Muscle of back (tissue), 11 donors: ENCODE data around the gene CHD5. TPM values are rescaled to one million over a fixed set of nuclear protein-coding genes. Genes with fewer than 3 reads are reported as not detected.
A peak's percentile ranks its signal among the peaks of the same experiment; 100 is the strongest.

Source experiments
- DNase-seq, 3 donors: peaks; one replicate each; pipeline versions ENCODE4 v3.0.0 to v3.0.0-alpha.2; 2013
- polyA plus RNA-seq, 10 donors: library from polyadenylated mRNA; unstranded; fragments of 120-200 nt; gene quantifications; one replicate each; pipeline ENCODE4 v1.2.1, GENCODE V29; 2013; ENCODE audit not compliant: insufficient read length in 10 of 10

CHD5 gene
- polyA plus RNA-seq, 10 donors, result 0.04 to 0.40 (median 0.21) TPM

DNA sequence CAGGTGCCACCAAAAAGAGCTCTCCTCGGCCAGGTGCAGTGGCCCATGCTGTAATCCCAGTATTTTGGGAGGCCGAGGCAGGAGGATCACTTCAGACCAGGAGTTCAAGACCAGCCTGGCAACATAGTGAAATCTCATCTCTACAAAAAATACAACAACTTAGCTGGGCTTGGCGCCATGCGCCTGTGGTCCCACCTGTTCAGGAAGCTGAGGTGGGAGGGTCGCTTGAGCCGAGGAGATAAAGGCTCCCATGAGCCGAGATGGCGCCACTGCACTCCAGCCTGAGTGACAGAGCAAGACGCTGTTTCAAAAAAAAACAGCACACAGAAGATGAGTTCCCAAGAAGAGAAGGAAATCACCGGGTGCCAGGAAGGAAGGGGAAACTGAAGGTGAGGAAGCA lies 67.0 kb downstream of the CHD5 start:
- no peak for DNase-seq

DNA sequence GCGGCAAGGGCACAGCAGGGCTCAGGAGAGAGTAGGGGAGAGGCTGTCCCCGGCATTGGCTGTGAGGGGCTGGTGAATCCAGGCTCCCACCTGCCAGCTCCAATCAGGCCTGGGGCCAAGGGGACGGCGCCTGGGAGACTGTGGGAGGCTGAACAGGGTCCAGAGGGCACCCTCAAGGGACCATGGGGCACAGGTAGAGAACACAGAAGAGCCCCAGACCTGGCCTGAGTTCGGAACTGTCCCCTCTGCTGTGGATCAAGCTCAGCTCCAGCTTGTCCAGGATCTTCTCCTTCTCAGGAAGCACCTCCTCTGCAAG lies 67.5 kb downstream of the CHD5 start:
- no peak for DNase-seq

DNA sequence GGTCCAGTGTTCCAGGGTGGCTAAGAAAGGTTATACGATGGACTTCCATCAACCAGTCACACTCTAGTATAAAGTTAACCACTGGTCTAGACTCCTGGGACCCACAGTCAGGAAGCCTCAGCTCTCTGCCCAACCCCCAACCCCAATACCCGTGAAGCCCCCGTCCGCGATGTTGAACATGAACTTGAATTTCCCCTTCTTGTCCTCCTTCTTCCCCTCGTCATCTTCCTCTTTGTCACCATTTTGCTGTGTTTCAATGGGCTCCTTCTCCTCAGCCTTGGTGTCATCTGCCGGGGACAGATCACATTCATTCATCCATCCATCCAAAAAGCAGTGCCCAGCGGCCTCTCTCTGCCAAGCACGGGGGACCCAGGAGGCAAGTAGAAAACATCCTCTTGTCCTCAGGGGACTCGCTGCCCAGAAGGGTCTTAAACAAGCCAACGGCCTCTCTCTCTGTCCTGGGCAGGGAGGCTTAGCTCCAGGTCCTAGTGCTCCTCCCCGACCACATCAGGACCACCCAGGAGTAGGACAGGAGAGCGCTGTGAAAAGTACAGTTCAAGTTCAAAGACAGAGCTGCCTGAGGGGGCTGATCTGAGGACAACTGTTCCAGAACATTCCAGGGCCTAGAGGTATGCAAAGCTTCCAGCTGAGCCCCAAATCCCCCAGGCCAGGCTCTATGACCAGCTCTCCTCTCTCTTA lies 68.0 kb downstream of the CHD5 start:
- DNase-seq, result no peak

DNA sequence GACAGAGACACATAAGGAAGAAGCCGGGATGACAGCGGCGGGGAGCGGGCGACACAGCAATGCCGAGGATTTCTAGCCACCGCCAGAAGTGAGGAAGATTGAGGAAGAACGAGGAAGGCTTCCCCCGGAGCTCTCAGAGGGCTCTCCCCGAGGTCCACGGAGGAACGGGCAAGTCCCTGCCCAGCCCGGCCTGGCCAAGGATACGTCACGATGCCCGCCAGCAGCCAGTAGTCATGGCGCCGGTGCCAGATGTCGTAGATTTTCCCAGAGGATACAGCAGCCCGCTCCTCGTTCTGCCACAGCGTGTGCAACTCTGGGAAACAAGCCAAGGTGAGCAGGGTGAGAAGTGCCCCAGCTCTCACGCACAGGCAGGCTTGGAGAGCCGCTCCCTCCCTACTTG lies 68.5 kb downstream of the CHD5 start:
- DNase-seq, result no peak

DNA sequence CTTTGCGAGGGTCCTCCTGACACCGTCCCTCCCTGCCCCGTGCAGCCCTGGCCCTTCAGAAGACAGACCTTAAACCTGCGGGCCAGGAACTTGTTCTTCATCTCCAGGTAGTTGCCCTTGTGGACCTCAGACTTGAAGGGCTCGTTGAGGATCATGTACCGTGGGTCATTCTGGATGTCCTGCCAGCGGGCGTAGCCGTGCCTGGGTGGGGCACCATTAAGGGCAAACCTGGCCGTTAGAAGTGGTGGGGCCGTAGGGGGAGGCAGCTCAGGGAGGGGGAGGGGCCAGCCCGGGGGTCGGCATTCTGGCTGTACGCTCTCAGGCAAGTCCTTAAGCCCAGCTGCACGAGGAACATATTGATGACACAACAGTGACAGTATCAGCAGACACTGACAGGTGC lies 69.8 kb downstream of the CHD5 start:
- DNase-seq, result no peak

DNA sequence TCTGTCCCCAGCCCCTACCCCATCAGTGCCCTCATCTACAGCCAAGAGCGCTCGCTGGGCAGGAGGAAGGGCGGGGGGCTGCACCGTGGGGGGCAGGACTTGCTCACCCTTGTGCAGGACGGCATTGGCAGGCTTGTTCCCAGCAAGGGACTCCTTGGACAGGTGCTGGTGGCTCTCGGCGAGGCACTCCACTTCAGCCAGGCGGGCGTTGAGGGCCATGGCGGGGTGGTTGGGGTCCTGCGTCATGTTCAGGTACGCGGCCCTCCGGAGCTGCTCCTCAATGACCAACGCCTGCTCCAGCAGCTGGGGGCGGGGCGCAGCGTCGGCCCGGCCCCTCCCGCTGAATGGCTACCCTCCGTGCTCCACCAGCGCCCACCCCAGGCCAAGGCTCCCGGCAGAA lies 70.4 kb downstream of the CHD5 start:
- no peak for DNase-seq

DNA sequence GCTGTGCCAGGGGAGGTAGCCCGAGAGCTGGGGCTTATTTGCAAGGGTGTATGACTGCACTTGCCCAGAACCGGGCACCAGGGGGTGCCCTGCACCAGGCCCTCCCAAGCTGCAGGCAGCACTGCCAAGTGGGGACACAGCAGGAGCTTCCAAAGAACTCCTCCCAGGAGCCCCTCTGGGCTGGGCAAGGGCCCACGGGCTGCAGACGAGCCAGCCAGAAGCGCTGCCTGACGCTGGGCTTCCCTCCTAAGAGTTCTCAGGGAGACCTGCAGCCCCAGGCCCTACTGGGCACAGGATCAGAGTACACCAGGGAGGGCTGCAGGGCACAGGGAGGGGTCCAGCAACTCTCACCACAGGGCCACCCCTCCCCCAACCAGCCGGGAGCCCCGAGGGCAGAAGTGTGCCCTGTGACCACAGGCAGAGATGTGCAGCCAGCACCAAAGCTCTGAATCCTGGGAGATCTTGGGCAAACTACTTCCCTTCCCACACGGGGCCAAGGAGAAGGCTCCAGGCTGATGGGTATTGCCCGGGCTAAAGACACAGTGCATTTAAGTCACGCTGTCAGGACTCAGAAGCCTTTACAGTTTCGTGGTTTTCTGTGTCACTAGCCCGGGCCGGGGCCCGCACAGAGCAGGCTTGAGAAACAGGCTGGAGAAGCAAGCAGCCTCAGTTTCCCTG lies 71.0 kb downstream of the CHD5 start:
- no peak for DNase-seq

DNA sequence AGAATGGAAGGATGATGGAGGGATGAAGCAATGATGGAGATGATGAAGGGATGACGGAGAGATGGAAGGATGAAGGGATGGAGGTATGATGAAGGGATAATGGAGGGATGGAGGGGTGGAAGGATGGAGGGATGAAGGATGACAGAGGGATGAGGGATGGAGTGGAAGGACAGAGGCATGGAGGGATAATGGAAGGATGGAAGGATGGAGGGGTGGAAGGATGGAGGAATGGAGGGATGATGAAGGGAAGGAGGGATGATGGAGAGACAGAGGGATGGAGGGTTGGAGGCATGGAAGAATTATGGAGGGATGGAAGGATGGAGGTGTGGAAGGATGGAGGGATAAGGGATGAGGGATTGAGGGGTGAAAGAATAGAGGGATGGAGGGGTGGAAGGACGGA lies 71.6 kb downstream of the CHD5 start:
- DNase-seq, result no peak

DNA sequence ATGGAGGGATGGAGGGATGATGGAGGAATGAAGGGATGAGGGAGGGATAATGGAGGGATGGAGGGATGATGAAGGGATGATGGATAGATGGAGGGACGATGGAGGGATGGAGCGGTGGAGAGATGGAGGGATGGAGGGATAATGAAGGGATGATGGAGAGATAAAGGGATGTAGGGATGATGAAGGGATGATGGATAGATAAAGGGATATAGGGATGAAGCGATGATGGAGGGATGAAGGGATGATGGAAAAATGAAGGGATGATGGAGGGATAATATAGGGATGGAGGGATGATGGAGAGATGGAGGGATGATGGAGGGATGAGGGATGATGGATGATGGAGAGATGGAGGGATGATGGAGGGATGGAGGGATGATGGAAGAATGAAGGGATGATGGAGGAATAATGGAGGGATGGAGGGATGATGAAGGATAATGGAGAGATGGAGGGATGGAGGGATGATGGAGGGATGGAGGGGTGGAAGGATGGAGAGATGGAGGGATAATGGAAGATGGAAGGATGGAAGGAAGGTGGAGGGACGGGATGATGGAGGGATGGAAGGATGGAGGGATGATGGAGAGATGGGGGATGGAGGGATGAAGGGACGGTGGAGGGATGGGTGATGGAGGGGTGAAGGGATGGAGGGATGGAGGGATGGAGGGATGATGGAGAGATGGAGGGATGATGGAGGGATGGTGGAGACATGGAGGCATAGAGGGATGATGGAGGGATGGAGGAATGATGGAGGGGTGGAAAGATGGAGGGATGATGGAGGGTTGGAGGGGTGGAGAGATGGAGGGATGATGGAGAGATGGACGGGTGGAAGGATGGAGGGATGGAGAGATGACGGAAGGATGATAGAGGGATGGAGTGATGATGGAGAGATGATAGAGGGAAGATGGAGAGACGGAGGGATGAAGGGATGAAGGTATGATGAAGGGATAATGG lies 72.4 kb downstream of the CHD5 start:
- no peak for DNase-seq

DNA sequence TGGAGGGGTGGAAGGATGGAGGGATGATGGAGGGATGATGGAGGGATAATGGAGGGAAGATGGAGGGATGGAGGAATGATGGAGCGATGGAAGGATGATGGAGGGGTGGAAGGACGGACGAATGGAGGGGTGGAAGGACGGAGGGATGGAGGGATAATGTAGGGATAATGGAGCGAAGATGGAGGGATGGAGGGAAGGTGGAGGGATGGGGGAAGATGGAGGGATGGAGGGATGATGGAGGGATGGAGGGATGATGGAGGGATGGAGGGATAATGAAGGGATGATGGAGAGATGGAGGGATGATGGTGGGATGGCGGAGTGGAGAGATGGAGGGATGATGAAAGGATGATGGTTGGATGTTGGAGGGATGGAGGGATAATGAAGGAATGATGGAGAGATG lies 73.1 kb downstream of the CHD5 start:
- no peak for DNase-seq

DNA sequence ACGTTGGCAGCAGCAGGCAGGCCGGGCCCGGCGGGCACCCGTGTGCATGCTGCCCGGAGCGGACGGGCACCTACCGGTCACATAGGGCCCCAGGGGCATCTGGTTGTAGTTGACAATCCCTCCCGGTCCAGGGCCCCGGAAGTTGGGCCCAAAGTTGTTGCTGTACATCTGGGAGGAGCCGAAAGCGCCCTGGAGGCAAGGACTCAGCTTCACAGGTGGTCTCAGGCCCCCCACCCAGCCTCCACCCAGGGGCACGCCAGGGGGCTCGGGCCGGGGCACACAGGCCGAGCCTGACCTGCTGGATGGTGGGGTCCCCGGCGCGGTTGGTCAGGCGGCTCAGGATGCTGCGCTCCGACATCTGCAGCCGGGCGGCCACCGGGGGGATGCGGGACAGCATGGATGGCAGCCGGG lies 73.8 kb downstream of the CHD5 start:
- no peak for DNase-seq

DNA sequence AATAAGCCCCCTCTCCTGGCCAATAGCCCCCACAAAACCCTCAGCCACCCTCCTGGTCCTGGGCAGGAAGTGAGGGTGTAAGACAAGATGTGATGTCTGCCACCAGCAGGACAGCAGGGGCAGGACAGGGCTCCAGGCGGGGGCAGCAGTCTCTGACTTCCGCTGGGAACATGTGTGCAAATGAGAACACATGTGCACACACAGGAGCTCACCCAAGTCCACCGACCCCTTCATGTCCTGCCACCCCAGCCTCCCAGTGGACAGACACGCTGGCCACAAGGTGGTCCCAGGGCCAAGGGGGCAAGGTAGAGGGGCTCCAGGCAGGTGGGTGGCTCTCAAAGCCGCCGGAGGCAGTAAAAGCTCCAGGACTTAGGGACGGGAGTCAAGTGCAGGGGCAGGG lies 74.4 kb downstream of the CHD5 start:
- DNase-seq, result no peak

DNA sequence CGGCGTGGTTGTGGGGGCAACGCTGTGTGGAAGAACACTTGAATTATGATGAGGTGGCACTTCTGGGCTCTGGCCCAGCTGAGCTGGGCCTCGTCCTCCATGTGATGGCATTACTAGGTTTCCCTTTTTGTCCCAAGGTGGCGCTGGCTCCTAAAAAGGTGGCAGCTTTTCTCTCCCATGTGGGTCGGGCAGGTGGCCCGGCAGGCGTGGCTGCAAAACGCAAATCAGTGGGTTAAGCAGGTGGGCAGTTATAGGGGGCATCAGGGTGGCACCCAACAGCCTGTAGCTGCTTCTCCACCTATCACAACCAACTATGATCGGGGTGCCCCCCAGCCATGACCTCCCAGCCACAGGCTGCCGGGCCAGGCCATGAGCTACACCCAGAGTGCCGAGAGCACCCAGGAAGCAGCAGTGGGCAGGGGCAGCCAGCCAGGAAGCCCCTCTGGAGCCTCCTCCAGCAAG lies 74.9 kb downstream of the CHD5 start:
- DNase-seq, result no peak

DNA sequence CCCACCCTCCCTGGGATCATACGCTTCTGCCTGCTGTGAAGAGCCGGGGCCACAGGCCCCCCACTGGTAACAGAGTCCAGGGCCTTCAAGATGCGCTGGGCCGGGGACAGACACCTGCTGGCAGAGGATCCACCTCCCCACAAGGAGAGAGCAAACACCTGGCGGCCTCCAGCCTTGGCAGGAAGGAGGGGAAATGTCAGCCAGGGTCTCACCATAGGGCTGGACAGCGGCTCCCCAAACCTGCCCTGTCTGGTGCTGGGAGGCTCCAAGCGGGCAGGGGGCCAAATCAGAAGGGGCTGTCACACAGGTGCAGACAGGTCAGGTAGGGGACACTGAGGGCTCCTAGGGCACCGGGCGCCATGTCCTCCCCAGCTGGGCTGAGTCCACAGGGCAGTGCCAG lies 75.5 kb downstream of the CHD5 start:
- no peak for DNase-seq

DNA sequence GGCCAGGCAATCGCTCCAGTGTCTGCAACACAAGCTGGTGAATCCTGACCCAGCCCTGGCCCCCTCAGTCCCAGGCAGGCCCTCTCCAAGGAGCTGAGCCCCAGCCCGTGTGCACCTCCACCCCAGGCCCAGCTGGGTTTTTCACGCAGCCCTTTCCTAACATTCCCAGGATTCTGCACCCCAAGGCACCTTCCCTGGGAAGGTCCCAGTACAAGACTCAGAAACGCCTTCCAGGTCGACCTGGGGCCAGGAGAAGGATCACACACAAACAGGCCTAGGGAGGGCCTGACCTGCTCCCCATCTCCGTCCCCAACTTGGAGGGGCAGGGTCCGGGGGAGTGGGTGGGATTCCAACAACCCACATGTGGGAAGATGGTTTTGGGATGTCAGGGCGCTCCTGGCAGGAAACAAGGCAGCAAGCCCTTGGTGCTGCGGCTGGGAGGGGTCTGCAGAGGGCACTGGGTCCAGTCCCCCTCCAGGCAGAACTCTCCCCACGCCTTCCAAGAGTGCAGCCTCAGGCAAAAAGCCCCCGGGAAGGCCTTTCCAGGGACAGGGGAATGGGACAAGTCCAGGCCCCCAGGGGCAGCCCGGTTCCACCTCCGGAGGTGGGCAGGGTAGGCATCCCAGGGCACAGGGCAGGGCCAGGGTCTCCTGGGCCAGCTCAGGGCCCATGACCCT lies 76.1 kb downstream of the CHD5 start:
- DNase-seq, result no peak

DNA sequence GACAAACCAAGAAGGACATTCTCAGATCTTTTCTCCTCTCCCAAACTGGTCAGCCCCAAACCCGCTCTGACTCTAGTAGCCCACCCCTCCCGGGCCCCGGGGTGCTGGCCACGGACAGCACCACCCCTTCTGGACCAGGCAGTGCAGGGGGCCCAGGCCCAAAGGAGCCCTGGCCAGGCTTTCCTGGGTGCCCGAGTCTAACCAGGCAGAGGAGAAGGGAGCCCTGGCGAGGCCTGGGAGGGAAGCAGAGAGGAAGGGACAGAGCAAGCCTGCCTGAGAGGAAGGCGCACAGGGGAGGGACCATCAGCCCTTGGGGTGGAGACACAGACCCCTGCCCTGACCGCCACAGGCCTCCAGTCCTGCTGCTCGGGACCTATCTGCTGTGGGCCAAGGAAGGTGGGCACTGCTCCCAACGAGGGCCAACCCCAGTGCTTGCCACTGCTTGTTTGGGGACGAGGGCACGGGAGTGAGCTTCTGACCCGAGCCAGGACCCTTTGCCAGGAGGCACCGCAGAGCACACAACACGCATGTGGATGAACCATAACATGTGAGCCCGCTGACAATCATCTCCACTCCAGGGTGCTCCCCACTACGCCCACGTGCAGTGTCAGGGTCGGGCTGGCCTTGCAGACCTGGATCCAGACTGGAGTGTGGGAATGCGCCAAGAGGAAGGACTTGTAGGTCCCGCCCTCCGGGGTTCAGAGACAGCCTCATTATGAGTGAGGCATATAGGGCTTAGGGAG lies 76.8 kb downstream of the CHD5 start:
- peak in 1 of 3 donors; percentile 44 for DNase-seq

DNA sequence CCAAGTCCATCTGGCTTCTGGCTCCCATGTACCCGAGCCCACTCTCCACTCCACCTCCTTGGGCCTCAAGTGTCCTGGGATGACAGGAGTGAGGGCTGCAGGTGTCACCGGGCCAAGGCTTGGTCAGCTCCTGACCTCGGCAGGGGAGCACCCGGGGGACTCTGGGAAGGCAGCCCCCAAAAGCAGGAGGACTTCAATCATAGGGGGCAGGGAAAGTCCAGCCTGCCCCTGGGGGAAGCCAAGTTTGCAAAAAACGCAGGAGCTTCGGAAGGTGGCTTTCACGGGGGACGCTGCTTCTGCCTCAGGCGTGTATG lies 77.6 kb downstream of the CHD5 start:
- no peak for DNase-seq

DNA sequence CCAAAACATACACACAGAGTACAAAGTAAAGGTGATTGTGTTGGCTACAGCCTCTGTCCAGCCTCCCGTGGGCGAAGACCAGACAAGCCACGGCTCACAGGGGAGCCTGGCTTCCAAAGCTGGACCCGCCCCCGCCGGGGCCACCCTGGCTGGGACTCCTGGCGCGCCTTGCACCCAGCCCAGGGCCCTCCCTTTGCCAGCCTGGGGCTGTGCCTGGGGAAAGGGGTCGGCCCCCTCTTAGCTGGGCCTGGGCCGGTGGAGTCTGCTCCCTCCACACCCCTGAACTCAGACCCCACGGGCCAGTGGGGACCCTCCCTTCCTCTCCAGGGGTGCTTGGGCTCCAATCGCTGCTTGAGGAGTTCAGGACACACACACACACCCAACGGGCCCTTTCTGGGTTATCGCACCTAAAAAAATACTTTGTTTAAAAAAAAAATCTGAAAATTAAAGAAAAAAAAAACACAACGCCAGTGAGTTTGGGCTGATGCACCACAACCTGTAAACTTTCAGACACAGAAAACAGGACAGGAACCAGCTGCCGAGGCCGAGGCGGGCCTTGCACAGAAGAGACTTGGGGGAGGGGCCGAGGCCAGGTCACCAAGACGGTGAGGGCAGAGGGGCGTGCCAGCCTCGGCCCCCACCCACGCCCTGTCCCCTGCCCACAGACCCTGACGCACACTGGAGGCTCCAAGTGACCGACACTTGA lies 78.1 kb downstream of the CHD5 start:
- DNase-seq, result no peak

DNA sequence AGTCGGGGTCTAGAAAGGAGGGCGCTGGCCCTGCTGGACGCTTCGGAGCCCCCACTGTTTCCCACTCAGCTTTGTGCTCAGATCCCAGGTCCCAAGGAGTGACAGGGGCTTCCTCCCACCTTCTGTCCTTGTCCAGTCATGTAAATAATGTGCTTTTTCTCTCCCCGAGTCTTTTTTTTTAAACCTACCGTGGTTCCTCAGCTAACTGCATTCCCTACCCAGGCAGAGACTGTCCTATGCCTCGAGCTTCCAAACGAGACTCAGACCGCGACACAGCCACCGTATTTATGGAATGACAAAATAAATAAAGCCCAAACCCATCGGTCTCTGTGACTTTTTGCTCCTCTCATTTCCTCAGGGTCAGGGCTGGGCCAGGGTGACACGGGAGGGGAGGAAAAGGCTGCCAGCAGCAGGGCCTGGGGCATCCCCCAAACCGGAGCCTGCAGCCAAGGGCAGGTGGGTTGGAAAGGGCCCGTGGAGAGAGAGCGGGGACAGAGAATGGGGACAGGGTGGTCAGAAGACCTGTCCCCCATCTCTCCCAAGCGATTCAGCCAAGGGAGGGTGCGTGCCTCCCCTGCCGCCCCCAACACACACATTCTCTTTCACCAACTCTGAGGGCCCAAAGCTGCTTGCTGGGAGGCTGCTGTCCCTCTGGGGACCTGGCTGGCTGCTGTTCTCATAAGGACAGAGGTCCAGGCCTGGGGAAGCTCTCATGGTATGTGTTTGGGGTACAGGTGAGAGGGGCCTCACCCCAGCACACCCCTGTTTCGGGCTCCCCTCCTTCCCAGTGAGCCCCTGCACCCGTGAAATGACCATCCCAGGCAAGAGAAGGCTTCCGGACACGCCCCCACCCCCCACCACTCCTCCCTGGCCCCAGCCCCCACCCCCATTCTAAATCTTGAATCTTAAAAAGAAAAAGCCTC lies 79.0 kb downstream of the CHD5 start:
- DNase-seq, result no peak
